ENCODE results near the gene MLIP.

- TF ChIP-seq KDM1A (IDR thresholded peaks at IDR 0.05; ENCODE audit: low read depth) (no peak), RAD21 (conservative IDR thresholded peaks at IDR 0.05 in 1 of 2, IDR thresholded peaks at IDR 0.05 in 1 of 2) (no peak)
- TF ChIP-seq, protein P1, sequence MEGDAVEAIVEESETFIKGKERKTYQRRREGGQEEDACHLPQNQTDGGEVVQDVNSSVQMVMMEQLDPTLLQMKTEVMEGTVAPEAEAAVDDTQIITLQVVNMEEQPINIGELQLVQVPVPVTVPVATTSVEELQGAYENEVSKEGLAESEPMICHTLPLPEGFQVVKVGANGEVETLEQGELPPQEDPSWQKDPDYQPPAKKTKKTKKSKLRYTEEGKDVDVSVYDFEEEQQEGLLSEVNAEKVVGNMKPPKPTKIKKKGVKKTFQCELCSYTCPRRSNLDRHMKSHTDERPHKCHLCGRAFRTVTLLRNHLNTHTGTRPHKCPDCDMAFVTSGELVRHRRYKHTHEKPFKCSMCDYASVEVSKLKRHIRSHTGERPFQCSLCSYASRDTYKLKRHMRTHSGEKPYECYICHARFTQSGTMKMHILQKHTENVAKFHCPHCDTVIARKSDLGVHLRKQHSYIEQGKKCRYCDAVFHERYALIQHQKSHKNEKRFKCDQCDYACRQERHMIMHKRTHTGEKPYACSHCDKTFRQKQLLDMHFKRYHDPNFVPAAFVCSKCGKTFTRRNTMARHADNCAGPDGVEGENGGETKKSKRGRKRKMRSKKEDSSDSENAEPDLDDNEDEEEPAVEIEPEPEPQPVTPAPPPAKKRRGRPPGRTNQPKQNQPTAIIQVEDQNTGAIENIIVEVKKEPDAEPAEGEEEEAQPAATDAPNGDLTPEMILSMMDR (IDR thresholded peaks at IDR 0.05) = no peak
Measured at GRCh38 chr6:54132587-54132986, 21.3 kb downstream of the MLIP start.
